Calu3 (cell line): ENCODE results near the gene LHPP. TPM values are rescaled to one million over a fixed set of nuclear protein-coding genes. Genes with fewer than 3 reads are reported as not detected.

Source experiments
- BruUV-seq: library from RNA; stranded (reverse); fragments of 400-500 nt; replicated peaks from 2 replicates; lab custom pipeline; 2021; lab: Mats Ljungman, UMichigan
- CTCF ChIA-PET: fragments of 300-600 bp; sonication (Branson Sonifier 250); formaldehyde crosslinking; loops from one replicate; lab custom pipeline; 2022; ENCODE audit warnings: antibody characterized with exemption; lab: Charles Lee
- DNase-seq: peaks from one replicate; pipeline ENCODE4 v3.0.0; 2022
- H3K27ac Mint-ChIP-seq: one replicate; pipeline ENCODE4 v1.8.0; 2022; ENCODE audit warnings: mixed read lengths; ENCODE audit not compliant: unreplicated experiment
- H3K27me3 Mint-ChIP-seq: one replicate; pipeline ENCODE4 v1.8.0; 2022; ENCODE audit warnings: mixed read lengths; ENCODE audit not compliant: unreplicated experiment
- H3K36me3 Mint-ChIP-seq: one replicate; pipeline ENCODE4 v1.8.0; 2022; ENCODE audit warnings: mild to moderate bottlenecking, moderate library complexity, mixed read lengths; ENCODE audit not compliant: insufficient read depth, unreplicated experiment
- H3K4me1 Mint-ChIP-seq: one replicate; pipeline ENCODE4 v1.8.0; 2022; ENCODE audit warnings: mild to moderate bottlenecking, low read depth, mixed read lengths; ENCODE audit not compliant: unreplicated experiment
- H3K4me3 Mint-ChIP-seq: one replicate; pipeline ENCODE4 v1.8.0; 2022; ENCODE audit warnings: mild to moderate bottlenecking, low read depth, moderate library complexity, mixed read lengths; ENCODE audit not compliant: unreplicated experiment
- H3K9me3 Mint-ChIP-seq: one replicate; pipeline ENCODE4 v1.8.0; 2022; ENCODE audit warnings: low read depth, mixed read lengths; ENCODE audit not compliant: unreplicated experiment
- intact Hi-C: fragments of 100-400 bp; cut with micrococcal nuclease; formaldehyde crosslinking; loops from one replicate; pipeline ENCODE4 v1.10.0; 2022; ENCODE audit not compliant: unreplicated experiment
- total RNA-seq: library from RNA; stranded (reverse); gene quantifications from 2 replicates; pipeline ENCODE4 v1.2.3, GENCODE V29; 2022
- TF ChIP-seq, protein P1 (sequence below): fragments of 200-600 bp; IDR thresholded peaks from one replicate; pipeline ENCODE4 v1.8.0; 2022; ENCODE audit warnings: antibody characterized with exemption; ENCODE audit not compliant: unreplicated experiment

The LHPP gene
- total RNA-seq, 1 experiment from 2014 or later = 12.0 TPM

DNA sequence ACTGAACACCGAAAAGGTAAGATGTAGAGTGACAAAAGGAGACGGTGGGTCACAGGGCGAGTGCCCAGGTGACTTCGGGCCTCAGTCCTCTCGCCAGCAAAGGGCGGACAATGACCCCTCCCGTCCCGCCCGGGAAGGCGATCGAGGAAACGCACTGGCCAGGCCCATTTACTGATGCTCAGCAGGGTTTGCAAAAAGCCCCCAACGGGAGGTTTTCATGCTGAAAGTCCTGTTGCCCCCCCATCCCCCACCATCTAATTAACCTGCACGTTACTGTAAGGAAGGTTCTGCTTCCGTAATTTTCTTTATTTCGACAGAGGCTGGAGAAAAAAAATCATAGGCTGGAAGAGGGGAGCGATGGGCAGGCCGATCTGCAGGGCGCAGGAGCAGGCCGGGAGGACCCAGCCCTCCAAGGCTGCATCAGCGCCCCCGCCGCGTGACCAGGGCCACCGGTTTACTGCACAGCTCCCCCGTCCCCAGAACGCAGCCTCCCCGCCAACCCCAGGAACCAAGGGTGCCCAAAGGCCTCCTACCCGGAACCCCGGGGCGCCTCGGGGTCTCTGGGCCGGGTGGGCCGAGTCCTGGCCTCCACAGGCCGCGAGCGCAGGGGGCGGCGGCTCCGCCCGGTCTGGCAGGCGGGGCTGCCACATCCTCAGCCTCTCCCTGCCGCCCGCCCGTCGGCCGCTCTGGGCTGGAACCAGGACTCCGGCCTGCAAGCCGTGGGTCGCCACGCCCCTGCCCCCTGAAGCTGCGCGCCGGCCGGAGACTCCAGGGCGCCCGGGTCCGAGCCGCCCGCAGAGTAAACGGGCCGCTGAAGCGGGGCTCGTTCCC is 43.5 kb upstream of the LHPP start:
- no peaks in the 10 kb centered on the region for H3K9me3 Mint-ChIP-seq
- H3K4me1 Mint-ChIP-seq = no peaks in the 10 kb centered on the region
- peak; percentile 56 for DNase-seq
- H3K36me3 Mint-ChIP-seq = peaks cover 21% of the 10 kb centered on the region
- no TSS peak for BruUV-seq
- no peaks in the 10 kb centered on the region for H3K27me3 Mint-ChIP-seq
- TF ChIP-seq, protein P1, sequence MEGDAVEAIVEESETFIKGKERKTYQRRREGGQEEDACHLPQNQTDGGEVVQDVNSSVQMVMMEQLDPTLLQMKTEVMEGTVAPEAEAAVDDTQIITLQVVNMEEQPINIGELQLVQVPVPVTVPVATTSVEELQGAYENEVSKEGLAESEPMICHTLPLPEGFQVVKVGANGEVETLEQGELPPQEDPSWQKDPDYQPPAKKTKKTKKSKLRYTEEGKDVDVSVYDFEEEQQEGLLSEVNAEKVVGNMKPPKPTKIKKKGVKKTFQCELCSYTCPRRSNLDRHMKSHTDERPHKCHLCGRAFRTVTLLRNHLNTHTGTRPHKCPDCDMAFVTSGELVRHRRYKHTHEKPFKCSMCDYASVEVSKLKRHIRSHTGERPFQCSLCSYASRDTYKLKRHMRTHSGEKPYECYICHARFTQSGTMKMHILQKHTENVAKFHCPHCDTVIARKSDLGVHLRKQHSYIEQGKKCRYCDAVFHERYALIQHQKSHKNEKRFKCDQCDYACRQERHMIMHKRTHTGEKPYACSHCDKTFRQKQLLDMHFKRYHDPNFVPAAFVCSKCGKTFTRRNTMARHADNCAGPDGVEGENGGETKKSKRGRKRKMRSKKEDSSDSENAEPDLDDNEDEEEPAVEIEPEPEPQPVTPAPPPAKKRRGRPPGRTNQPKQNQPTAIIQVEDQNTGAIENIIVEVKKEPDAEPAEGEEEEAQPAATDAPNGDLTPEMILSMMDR = no peak
- CTCF ChIA-PET = interaction anchor here (0.5 to 1.3 kb wide), 4 partner anchors 14 to 38 kb away, joined by 3 to 4 read pairs (median 4); no protein-coding TSS in a partner anchor
- H3K4me3 Mint-ChIP-seq = peak overlapping the region; percentile 71
- intact Hi-C loops = no loop called here
- no peak overlapping the region for H3K27ac Mint-ChIP-seq

DNA sequence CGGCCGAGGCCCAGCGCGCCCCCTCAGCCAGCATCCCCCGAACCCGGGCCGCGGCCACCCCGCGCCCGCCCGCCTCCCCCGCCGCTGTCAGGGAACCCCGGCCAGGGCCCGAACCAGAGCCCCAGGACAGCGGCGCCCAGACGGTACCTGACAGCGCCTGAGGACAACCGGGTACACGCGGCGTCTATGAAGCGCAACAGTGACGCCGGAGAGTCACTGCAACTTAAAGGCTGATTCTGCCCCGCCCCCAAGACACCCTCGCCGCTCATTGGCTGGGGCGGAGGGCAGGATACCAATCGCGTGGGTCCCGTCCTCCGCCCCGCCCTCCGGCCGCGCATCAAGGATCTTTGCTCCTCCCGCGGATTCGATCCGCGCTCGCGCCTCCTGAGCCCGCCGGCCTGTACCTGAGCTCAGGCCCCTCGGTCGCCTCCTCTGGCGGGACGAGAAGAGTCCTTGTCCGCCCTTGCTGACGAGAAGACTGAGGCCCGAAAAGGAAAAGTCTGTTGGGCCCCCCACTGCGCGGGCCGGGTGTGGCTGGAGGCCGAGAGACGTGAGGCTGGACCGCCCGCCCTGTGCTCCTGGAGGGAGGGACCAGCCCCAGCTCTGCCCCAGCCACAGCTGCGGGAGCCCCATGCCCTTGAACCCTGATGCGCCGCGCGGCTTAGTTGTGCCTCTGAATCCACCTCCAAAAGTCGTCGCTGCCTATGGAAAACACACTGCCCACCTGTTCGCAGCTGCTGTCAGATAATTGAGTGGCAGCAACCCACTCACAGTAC is 42.7 kb upstream of the LHPP start, which contains the start of gene OAT:
OAT (minus strand) TSS at position 198 of the 776 bp plus-strand sequence. CDS start 6,752 bp downstream, outside the sequence.
- Mint-ChIP-seq H3K27ac (no peak within 1 kb of the TSS), H3K4me1 (no peaks in the 10 kb centered on the region), H3K36me3 (peaks cover 21% of the 10 kb centered on the region), H3K27me3 (peaks cover 3% of the 10 kb centered on the region), H3K4me3 (peak within 1 kb of the TSS; percentile 71), H3K9me3 (no peaks in the 10 kb centered on the region)
- TF ChIP-seq, protein P1 = no peak
- intact Hi-C loops = no loop called here
- CTCF ChIA-PET = interaction anchor here (0.6 to 1.2 kb wide), 3 partner anchors 10 to 20 kb away, joined by 3 to 4 read pairs (median 4); no protein-coding TSS in a partner anchor
- peak; percentile 95 for DNase-seq
- BruUV-seq = no TSS peak

DNA sequence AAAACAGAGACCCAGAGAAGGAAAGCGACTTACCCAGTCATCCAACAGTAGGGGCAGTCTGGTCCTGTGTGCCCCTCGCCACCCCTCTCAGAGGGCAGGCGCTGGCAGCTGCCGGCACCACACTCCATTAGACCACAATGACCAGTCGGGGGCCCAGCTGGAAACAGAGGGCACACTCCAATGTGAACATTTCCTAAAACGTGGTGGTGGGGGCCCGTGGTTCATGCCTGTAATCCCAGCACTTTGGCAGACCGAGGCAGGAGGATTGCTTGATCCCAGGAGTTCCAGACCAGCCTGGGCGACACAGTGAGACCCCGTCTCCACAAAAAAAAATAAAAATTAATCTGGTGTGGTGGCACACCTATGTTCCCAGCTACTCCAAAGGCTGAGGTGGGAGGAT is 42.0 kb upstream of the LHPP start:
- CTCF ChIA-PET = interaction anchor here (1.2 kb wide), 1 partner anchor 16 kb away, joined by 4 read pairs; no protein-coding TSS in a partner anchor
- TF ChIP-seq, protein P1 = no peak
- peaks cover 10% of the 10 kb centered on the region for H3K27me3 Mint-ChIP-seq
- peaks cover 21% of the 10 kb centered on the region for H3K36me3 Mint-ChIP-seq
- H3K4me1 Mint-ChIP-seq = no peaks in the 10 kb centered on the region
- H3K27ac Mint-ChIP-seq = no peak overlapping the region
- BruUV-seq = no TSS peak
- H3K4me3 Mint-ChIP-seq = peak overlapping the region; percentile 71
- H3K9me3 Mint-ChIP-seq = no peaks in the 10 kb centered on the region
- DNase-seq = no peak
- intact Hi-C loops = no loop called here

DNA sequence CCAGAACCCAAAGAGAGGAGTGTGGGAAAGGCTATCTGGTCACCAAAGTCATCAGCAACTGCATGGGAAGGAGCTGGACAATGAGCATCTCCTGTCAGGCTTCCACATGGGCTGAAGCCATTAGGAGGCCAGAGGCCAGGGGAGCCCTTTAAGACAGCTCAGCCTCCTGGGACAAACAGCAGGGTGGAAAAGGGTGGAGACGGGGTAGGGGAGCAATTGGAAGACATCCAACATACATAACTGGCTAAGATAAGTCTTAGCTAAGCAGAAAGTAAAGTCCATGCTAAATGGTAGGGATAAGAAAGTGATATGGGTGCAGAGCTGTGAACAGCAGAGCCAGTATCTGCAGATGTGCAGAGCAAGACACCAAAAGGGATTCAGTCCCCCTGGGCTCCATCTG is 41.4 kb upstream of the LHPP start:
- TF ChIP-seq, protein P1 = no peak
- H3K27ac Mint-ChIP-seq = no peak overlapping the region
- no TSS peak for BruUV-seq
- peaks cover 21% of the 10 kb centered on the region for H3K36me3 Mint-ChIP-seq
- CTCF ChIA-PET = interaction anchor here (0.8 kb wide), 1 partner anchor 16 kb away, joined by 3 read pairs; no protein-coding TSS in a partner anchor
- no peak for DNase-seq
- intact Hi-C loops = no loop called here
- peaks cover 13% of the 10 kb centered on the region for H3K27me3 Mint-ChIP-seq
- H3K4me3 Mint-ChIP-seq = no peak overlapping the region
- no peaks in the 10 kb centered on the region for H3K4me1 Mint-ChIP-seq
- no peaks in the 10 kb centered on the region for H3K9me3 Mint-ChIP-seq
